ENCODE results near the gene MGLL. TPM values are rescaled to one million over a fixed set of nuclear protein-coding genes. Genes with fewer than 3 reads are reported as not detected.

Gene MGLL
- total and polyA plus RNA-seq, 9 donors, result 4.5 to 22.4 (median 13.3) TPM

GRCh38 chr3:127722091-127722784 lies 100.1 kb downstream of the MGLL start:
- no peak overlapping the region for H3K4me3 ChIP-seq
- H3K36me3 ChIP-seq, result no peaks in the 10 kb centered on the region
- H3K9me3 ChIP-seq, result no peaks in the 10 kb centered on the region
- intact Hi-C loops (cut with DNase I), result no loop called here
- no peaks in the 10 kb centered on the region for H3K4me1 ChIP-seq (ENCODE audit: insufficient read depth)
- WGBS, 3 donors, result 43 to 48% (median 48%) methylated on average over 13 of the region's 13 CpGs
- TF ChIP-seq POLR2A (IDR thresholded peaks at IDR 0.05), result no peak
- TF ChIP-seq, protein P1, sequence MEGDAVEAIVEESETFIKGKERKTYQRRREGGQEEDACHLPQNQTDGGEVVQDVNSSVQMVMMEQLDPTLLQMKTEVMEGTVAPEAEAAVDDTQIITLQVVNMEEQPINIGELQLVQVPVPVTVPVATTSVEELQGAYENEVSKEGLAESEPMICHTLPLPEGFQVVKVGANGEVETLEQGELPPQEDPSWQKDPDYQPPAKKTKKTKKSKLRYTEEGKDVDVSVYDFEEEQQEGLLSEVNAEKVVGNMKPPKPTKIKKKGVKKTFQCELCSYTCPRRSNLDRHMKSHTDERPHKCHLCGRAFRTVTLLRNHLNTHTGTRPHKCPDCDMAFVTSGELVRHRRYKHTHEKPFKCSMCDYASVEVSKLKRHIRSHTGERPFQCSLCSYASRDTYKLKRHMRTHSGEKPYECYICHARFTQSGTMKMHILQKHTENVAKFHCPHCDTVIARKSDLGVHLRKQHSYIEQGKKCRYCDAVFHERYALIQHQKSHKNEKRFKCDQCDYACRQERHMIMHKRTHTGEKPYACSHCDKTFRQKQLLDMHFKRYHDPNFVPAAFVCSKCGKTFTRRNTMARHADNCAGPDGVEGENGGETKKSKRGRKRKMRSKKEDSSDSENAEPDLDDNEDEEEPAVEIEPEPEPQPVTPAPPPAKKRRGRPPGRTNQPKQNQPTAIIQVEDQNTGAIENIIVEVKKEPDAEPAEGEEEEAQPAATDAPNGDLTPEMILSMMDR (IDR thresholded peaks at IDR 0.05), result no peak
- TF ChIP-seq EP300 (IDR thresholded peaks at IDR 0.05), result no peak
- DNase-seq, result peak in 1 of 5 donors; percentile 8
- no peak overlapping the region for H3K27ac ChIP-seq
- no peaks in the 10 kb centered on the region for H3K27me3 ChIP-seq

DNA sequence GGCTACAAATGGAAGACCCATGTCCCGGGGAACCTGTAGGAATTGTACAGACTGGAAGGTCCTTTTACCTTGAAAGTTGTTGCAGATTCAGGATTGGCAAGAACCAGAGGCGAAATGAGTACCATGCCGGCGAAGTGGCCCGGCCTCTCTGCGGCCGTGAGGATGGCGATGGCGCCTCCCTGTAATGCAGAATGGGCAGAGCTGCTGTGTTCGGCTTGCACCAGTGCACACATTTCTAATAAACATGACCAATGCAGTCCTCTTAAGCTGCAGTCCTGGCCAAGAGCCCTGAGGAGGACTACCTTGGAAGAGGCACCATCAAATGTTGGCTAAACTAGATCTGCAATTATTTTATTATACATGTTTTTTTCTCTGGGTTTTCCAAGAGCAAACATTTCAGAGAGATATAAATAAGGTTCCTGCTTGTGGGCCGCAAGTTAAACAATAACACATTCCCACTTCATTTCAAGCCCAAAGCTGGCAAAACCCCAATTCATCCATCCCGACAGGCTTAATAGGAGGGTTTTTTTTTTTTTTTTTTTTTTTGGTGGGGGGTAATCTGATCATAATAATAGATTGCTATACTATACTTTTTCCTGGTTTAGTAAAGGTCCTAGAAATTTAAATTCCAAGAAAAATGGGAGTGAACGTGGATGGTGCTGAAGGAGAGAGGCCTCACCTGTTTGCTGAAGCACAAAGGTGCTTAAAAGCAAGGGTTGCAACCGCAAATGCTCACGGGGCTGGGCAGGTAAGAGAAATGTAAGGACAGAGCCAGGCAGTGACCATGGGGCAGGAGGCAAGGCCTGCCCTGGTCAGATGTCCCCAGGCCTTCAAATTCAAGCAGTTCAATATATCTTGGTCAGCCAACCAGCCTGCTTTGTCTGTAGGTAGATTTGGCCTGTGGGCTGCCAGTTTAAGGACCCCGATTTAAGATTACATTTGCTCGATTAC lies 101.1 kb downstream of the MGLL start:
- TF ChIP-seq EP300 (IDR thresholded peaks at IDR 0.05), result no peak
- DNase-seq, result no peak
- intact Hi-C loops (cut with DNase I), result no loop called here
- Histone ChIP-seq H3K4me3 (no peak overlapping the region), H3K9me3 (no peaks in the 10 kb centered on the region), H3K27me3 (no peaks in the 10 kb centered on the region), H3K4me1 (ENCODE audit: insufficient read depth) (no peaks in the 10 kb centered on the region), H3K27ac (no peak overlapping the region), H3K36me3 (no peaks in the 10 kb centered on the region)
- 85 to 90% (median 87%) methylated on average over 17 of the region's 17 CpGs for WGBS, 3 donors

DNA sequence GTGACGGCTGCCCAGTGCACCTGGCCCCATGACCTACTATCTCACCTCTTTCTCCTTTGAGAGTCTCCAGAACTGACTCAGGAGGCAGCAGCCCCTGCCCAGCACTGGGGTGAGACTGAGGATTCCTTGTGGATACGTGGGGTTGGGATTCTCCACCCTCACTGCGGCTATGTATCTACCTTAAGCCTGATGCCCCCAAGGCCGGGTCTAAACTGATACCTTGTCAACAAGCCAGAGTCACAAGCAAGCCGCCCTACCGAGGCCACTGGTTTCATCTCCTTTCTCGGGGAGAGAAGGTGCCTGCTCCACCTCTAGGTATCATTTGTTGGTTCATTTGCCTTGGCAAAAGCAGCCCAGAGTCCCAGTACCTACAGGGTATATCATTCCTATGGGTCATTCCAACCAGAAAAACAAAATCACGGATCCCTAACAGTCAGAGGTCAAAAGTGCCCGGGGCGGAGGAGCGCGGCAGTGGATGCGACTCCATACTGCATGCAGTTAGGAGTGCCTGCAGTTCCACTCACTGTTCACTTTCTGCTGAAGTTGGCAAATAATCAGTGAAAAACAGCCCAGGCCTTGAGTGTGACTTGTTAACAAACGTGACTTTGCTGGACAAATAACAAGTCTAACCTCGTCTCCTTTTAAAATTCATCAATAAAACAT lies 102.0 kb downstream of the MGLL start:
- H3K27ac ChIP-seq, result no peak overlapping the region
- WGBS, 3 donors, result 93 to 95% (median 94%) methylated on average over 15 of the region's 15 CpGs

DNA sequence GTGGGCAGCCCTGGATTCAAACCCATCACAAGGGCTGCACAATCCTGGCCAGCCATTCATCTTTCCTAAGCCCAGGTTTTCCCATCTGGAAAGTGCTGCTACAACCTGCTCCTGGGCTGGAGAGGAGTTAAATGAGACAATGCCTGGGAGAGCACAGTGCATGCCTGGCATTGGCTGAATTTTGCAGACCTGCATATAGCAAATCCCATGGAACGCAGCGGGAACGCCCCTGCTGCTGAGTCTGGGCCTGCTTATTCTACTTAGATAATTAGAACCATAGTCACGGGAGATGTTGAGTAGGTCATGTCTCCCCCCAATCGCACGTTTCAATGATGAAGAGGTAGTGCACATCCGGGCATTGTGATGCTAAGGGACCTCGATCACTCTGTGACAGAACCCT lies 102.9 kb downstream of the MGLL start:
- Histone ChIP-seq H3K36me3 (no peaks in the 10 kb centered on the region), H3K27ac (no peak overlapping the region), H3K9me3 (no peaks in the 10 kb centered on the region), H3K27me3 (no peaks in the 10 kb centered on the region), H3K4me1 (ENCODE audit: insufficient read depth) (no peaks in the 10 kb centered on the region), H3K4me3 (no peak overlapping the region)
- no peak for TF ChIP-seq POLR2A (IDR thresholded peaks at IDR 0.05)
- TF ChIP-seq, protein P1 (IDR thresholded peaks at IDR 0.05), result no peak
- TF ChIP-seq EP300 (IDR thresholded peaks at IDR 0.05), result no peak
- intact Hi-C loops (cut with DNase I), result no loop called here
- peak in 1 of 5 donors; percentile 2 for DNase-seq
- 86 to 97% (median 94%) methylated on average over 8 of the region's 8 CpGs for WGBS, 3 donors

More for the DNA sequence above, 102.0 kb downstream of the MGLL start:
- H3K4me1 ChIP-seq (ENCODE audit: insufficient read depth), result no peaks in the 10 kb centered on the region
- no peaks in the 10 kb centered on the region for H3K36me3 ChIP-seq
- intact Hi-C loops (cut with DNase I), result no loop called here
- no peak for DNase-seq
- H3K27me3 ChIP-seq, result no peaks in the 10 kb centered on the region
- H3K4me3 ChIP-seq, result no peak overlapping the region
- H3K9me3 ChIP-seq, result no peaks in the 10 kb centered on the region
- TF ChIP-seq POLR2A (IDR thresholded peaks at IDR 0.05) (no peak), EP300 (IDR thresholded peaks at IDR 0.05) (no peak)
- TF ChIP-seq, protein P1 (IDR thresholded peaks at IDR 0.05), result no peak

All from ovary (tissue), 9 donors.